Activated CD8-positive, alpha-beta memory T cell treated with anti-CD3 and anti-CD28 coated beads for 24 hours (primary cell): ENCODE results near the gene GPR42.
"Not testable (repeated sequence)": the region's sequence is repeated elsewhere in the genome, so short reads cannot be mapped to it uniquely, and the experiment has no call there.

Experiments used
- DNase-seq: peaks from one replicate; pipeline ENCODE4 v3.0.0-alpha.2; 2020

The GPR42 gene

GRCh38 chr19:35397064-35397463 lies 26.2 kb downstream of the GPR42 start:
- no peak for DNase-seq

- no peak for DNase-seq
These were observed 27.7 kb downstream of the GPR42 start for GRCh38 chr19:35398570-35398969.

GRCh38 chr19:35399231-35399630 lies 28.4 kb downstream of the GPR42 start:
- no peak for DNase-seq

GRCh38 chr19:35399948-35400772 lies 29.3 kb downstream of the GPR42 start:
- no peak for DNase-seq

GRCh38 chr19:35400773-35401100 lies 29.9 kb downstream of the GPR42 start:
- no peak for DNase-seq

- DNase-seq = not testable (repeated sequence)
These were observed 30.5 kb downstream of the GPR42 start for GRCh38 chr19:35401416-35401815.

- no peak for DNase-seq
These were observed 32.4 kb downstream of the GPR42 start for GRCh38 chr19:35403116-35403760.

GRCh38 chr19:35404879-35405622 lies 34.2 kb downstream of the GPR42 start:
- DNase-seq = no peak

- no peak for DNase-seq
These were observed 36.8 kb downstream of the GPR42 start for GRCh38 chr19:35407619-35408018.

GRCh38 chr19:35408284-35409171 lies 37.7 kb downstream of the GPR42 start:
- DNase-seq = no peak

GRCh38 chr19:35409191-35409590 lies 38.3 kb downstream of the GPR42 start:
- no peak for DNase-seq

GRCh38 chr19:35410487-35410886 lies 39.6 kb downstream of the GPR42 start:
- no peak for DNase-seq

- DNase-seq = no peak
These were observed 43.6 kb downstream of the GPR42 start for GRCh38 chr19:35414442-35414841.

GRCh38 chr19:35416331-35416730 lies 45.5 kb downstream of the GPR42 start:
- DNase-seq = no peak

- DNase-seq = no peak
These were observed 46.4 kb downstream of the GPR42 start for GRCh38 chr19:35417278-35417677.

- no peak for DNase-seq
These were observed 47.1 kb downstream of the GPR42 start for GRCh38 chr19:35417713-35418534.

GRCh38 chr19:35419046-35419445 lies 48.2 kb downstream of the GPR42 start:
- DNase-seq = no peak

GRCh38 chr19:35419805-35420204 lies 48.9 kb downstream of the GPR42 start:
- no peak for DNase-seq

- DNase-seq = no peak
These were observed 50.5 kb downstream of the GPR42 start for GRCh38 chr19:35421362-35421761.
